OCI-LY7 (cell line): ENCODE results near the gene VAMP8. TPM values are rescaled to one million over a fixed set of nuclear protein-coding genes. Genes with fewer than 3 reads are reported as not detected.

Experiments
- BruUV-seq: library from RNA; stranded (reverse); fragments of 400-500 nt; replicated peaks from 2 replicates; lab custom pipeline; 2021; lab: Mats Ljungman, UMichigan
- CTCF ChIA-PET: fragments of 300-600 bp; sonication (Branson Sonifier 250); formaldehyde crosslinking; loops from one replicate; lab custom pipeline; 2022; ENCODE audit warnings: antibody characterized with exemption; ENCODE audit not compliant: unreplicated experiment; lab: Charles Lee
- POLR2A ChIA-PET: fragments of 300-600 bp; sonication (Branson Sonifier 250); formaldehyde crosslinking; loops from one replicate; lab custom pipeline; 2022; ENCODE audit warnings: antibody characterized with exemption; lab: Charles Lee
- DNase-seq: peaks from one replicate; pipeline ENCODE4 v3.0.0-alpha.2; 2015; ENCODE audit warnings: low spot score
- H2AFZ ChIP-seq: fragments of 200-600 bp; sonication (generic), shearing (Covaris generic); 2 replicates; pipeline ENCODE4 v1.6.1; 2014; ENCODE audit warnings: mild to moderate bottlenecking, antibody characterized with exemption, low read length, moderate library complexity
- H3K27ac ChIP-seq: fragments of 200-600 bp; sonication (generic); 2 replicates; pipeline ENCODE4 v1.5.1; 2014; ENCODE audit warnings: mixed run types, low read depth, mild to moderate bottlenecking, moderate library complexity, low read length, inconsistent platforms; ENCODE audit not compliant: poor library complexity, severe bottlenecking
- H3K36me3 ChIP-seq: fragments of 200-600 bp; sonication (generic); 2 replicates; pipeline ENCODE4 v1.6.1; 2014; ENCODE audit warnings: mild to moderate bottlenecking, antibody characterized with exemption, low read length, moderate library complexity, mixed read lengths; ENCODE audit not compliant: insufficient read depth
- H3K4me1 ChIP-seq: fragments of 200-600 bp; sonication (generic); 2 replicates; pipeline ENCODE4 v1.5.1; 2014; ENCODE audit warnings: mild to moderate bottlenecking, low read length; ENCODE audit not compliant: insufficient read depth, poor library complexity, severe bottlenecking
- H3K4me2 ChIP-seq: fragments of 200-600 bp; sonication (generic); 2 replicates; pipeline ENCODE4 v1.6.1; 2014; ENCODE audit warnings: mild to moderate bottlenecking, low read length
- H3K4me3 ChIP-seq: fragments of 200-600 bp; sonication (generic); 2 replicates; pipeline ENCODE4 v1.5.1; 2014; ENCODE audit warnings: mild to moderate bottlenecking, low read depth, low read length; ENCODE audit not compliant: poor library complexity, severe bottlenecking
- H3K79me2 ChIP-seq: fragments of 200-600 bp; sonication (generic); 2 replicates; pipeline ENCODE4 v1.6.1; 2016; ENCODE audit warnings: low read depth, mild to moderate bottlenecking, low read length, moderate library complexity, mixed read lengths; ENCODE audit not compliant: insufficient read depth
- H3K9me2 ChIP-seq: fragments of 200-600 bp; sonication (generic); 2 replicates; pipeline ENCODE4 v1.6.1; 2016; ENCODE audit warnings: mild to moderate bottlenecking, low read length, mixed read lengths; ENCODE audit not compliant: insufficient read depth
- H3K9me3 ChIP-seq: fragments of 200-600 bp; sonication (generic); 2 replicates; pipeline ENCODE4 v1.6.1; 2014; ENCODE audit warnings: mild to moderate bottlenecking, mixed run types, low read length, mixed read lengths
- H4K20me1 ChIP-seq: fragments of 200-600 bp; sonication (generic); 2 replicates; pipeline ENCODE4 v1.6.1; 2014; ENCODE audit warnings: mild to moderate bottlenecking, antibody characterized with exemption, low read length, moderate library complexity, mixed read lengths; ENCODE audit not compliant: insufficient read depth
- EZH2phosphoT487 ChIP-seq: fragments of 200-600 bp; sonication (generic); IDR thresholded peaks from 2 replicates; pipeline ENCODE4 v1.6.1; 2018; ENCODE audit warnings: low read depth, borderline replicate concordance, mild to moderate bottlenecking, mixed run types, antibody characterized with exemption, low read length, moderate library complexity, mixed read lengths
- intact Hi-C: fragments of 100-400 bp; cut with micrococcal nuclease; formaldehyde crosslinking; loops from one replicate; pipeline ENCODE4 v1.10.0; 2022; ENCODE audit not compliant: unreplicated experiment
- total RNA-seq, 2 experiments: library from RNA; depleted of rRNA in 1 of 2; stranded (reverse); fragments of >200 nt in 1 of 2; shearing (Covaris generic) in 1 of 2; gene quantifications; 2 replicates each; pipeline ENCODE4 v1.2.3, GENCODE V29; 2014 to 2022
- TF ChIP-seq, protein P1 (sequence below): fragments of 200-600 bp; sonication (generic); conservative IDR thresholded peaks from 2 replicates; pipeline ENCODE4 v1.5.1; 2014; ENCODE audit warnings: mild to moderate bottlenecking, antibody characterized with exemption, low read length, moderate library complexity, mixed read lengths

The VAMP8 gene
- total RNA-seq, 2 experiments from 2014 or later: 112 to 152 TPM

DNA sequence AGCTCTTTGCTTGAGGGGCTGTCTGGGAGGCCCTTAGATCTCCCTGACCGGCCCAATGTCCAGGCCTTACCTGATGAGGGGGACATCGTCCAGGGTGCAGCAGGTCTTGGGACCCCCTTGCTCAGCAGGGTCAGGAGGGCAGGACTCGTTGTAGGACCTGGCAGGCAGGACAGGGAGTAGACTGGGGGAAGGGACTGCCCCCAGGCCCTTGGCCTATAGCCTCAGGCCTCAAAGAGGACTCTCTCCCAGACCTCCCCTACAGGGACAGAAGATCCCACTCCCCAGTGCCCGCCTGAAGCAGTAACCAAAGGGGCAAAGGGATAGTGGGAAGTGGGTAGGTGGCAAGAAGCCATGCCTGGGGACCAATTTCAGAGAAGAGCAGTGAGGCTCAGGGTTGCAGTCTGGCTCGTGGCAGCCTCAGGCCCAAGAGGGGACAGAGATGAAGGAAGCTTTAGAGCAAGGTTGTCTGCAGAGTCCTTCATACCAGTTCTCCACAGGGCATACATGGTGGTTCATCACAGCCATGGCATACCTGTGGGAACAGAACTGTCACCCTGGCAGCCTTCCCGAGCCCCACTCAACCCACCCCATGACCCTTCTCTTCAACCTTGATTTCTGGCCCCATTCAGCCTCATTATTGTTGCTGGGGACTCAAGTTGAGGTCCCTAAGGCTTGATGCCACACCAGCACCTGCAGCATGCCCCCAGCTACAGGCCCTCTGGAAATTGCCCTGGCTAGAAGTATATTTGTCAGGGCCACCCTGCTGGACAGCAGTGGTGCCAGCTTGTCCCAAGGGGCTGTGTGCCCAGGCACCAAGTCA is 23.8 kb downstream of the VAMP8 start:
- H3K4me3 ChIP-seq: no peak overlapping the region
- no peaks in the 10 kb centered on the region; the same call in 1 of the 2 replicates for H4K20me1 ChIP-seq

DNA sequence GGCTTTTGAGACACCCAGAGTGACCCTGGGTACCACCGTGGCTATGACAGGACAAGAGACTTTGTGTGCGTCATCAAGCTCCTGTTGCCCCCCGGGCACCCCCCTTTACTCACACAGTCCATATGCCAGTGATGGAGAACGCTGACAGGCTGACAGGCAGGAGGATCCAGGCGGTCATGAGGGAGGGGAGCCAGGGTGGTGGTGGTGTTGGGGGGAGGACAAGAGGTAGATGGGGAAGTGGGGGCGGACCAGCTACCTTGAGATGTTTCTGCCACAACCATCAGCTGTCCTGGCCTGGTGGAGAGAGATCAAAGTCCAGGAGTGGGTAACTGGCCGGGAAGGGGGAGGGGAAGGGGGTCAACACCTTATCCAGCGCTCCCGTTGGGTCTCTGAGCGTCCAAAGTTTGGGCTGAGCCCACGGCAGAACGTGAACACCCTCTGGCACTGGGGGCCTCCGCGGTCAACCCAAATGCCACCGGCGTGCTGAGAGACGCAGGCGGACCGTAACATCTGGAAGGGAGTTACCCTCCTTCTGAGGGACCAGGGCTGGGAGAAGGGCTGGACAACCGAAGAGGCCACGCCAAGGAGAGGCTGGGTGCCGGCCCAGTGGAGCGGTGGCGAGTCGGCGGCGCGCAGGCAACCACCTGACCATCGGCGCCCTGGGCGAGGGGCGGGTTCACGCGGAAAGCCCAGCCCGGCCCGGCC is 24.5 kb downstream of the VAMP8 start:
- Histone ChIP-seq H3K4me3 (peak overlapping the region; percentile 72), H3K4me2 (peak overlapping the region; percentile 71), H4K20me1 (no peaks in the 10 kb centered on the region; the same call in 1 of the 2 replicates), H3K9me3 (no peaks in the 10 kb centered on the region), H3K36me3 (peaks cover 18% of the 10 kb centered on the region), H3K9me2 (no peaks in the 10 kb centered on the region), H2AFZ (no peak overlapping the region), H3K4me1 (peaks cover 19% of the 10 kb centered on the region), H3K79me2 (no peaks in the 10 kb centered on the region), H3K27ac (no peak overlapping the region)
- no peak for DNase-seq
- intact Hi-C loops: loop anchor here (2.0 kb wide), 2 partner anchors 23 to 41 kb away; partner anchors contain the start of gene GGCX
- no TSS peak for BruUV-seq
- CTCF ChIA-PET: no interaction called here
- POLR2A ChIA-PET: interaction anchor here (0.7 kb wide), 1 partner anchor 11 kb away, joined by 3 read pairs; no protein-coding TSS in a partner anchor
- TF ChIP-seq EZH2phosphoT487: no peak
- TF ChIP-seq, protein P1, sequence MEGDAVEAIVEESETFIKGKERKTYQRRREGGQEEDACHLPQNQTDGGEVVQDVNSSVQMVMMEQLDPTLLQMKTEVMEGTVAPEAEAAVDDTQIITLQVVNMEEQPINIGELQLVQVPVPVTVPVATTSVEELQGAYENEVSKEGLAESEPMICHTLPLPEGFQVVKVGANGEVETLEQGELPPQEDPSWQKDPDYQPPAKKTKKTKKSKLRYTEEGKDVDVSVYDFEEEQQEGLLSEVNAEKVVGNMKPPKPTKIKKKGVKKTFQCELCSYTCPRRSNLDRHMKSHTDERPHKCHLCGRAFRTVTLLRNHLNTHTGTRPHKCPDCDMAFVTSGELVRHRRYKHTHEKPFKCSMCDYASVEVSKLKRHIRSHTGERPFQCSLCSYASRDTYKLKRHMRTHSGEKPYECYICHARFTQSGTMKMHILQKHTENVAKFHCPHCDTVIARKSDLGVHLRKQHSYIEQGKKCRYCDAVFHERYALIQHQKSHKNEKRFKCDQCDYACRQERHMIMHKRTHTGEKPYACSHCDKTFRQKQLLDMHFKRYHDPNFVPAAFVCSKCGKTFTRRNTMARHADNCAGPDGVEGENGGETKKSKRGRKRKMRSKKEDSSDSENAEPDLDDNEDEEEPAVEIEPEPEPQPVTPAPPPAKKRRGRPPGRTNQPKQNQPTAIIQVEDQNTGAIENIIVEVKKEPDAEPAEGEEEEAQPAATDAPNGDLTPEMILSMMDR: no peak

More for the DNA sequence above, 23.8 kb downstream of the VAMP8 start:
- TF ChIP-seq, protein P1: no peak
- TF ChIP-seq EZH2phosphoT487: no peak
- Histone ChIP-seq H3K9me3 (no peaks in the 10 kb centered on the region), H3K4me1 (peaks cover 26% of the 10 kb centered on the region), H3K4me2 (peak overlapping the region; percentile 71; the same call in 1 of the 2 replicates), H2AFZ (no peak overlapping the region), H3K79me2 (peaks cover 7% of the 10 kb centered on the region; the same call in 1 of the 2 replicates), H3K36me3 (peaks cover 13% of the 10 kb centered on the region), H3K9me2 (no peaks in the 10 kb centered on the region), H3K27ac (no peak overlapping the region)
- CTCF ChIA-PET: no interaction called here
- no TSS peak for BruUV-seq
- intact Hi-C loops: no loop called here
- POLR2A ChIA-PET: interaction anchor here (0.7 kb wide), 1 partner anchor 12 kb away, joined by 3 read pairs; no protein-coding TSS in a partner anchor
- no peak for DNase-seq
